IPS DF 4.7 (cell line): ENCODE measurements around the gene NLRC5.
"Not testable (repeated sequence)": the region's sequence is repeated elsewhere in the genome, so short reads cannot be mapped to it uniquely, and the experiment has no call there.

Experiments used
- DNase-seq: peaks from one replicate; pipeline ENCODE4 v3.0.0-alpha.2; 2013; ENCODE audit warnings: low spot score; ENCODE audit errors: extremely low read depth

NLRC5 gene

GRCh38 chr16:56960681-56961281, 28.6 kb upstream of the NLRC5 start:
- DNase-seq: no peak

- no peak for DNase-seq
Observed at GRCh38 chr16:56961386-56961785, 28.0 kb upstream of the NLRC5 start.

GRCh38 chr16:56961851-56962281, 27.5 kb upstream of the NLRC5 start, which contains the start of gene CETP:
CETP (plus strand) TSS chr16:56961950; CDS start chr16:56961980, 30 bp downstream.
- no peak for DNase-seq

- DNase-seq: peak; percentile 84
Observed at GRCh38 chr16:56964243-56965148, 24.9 kb upstream of the NLRC5 start.

- DNase-seq: no peak
Observed at GRCh38 chr16:56965149-56966092, 23.9 kb upstream of the NLRC5 start.

GRCh38 chr16:56966093-56966475, 23.3 kb upstream of the NLRC5 start:
- no peak for DNase-seq

- DNase-seq: no peak
Observed at GRCh38 chr16:56967733-56968132, 21.6 kb upstream of the NLRC5 start.

- DNase-seq: no peak
Observed at GRCh38 chr16:56969769-56970168, 19.6 kb upstream of the NLRC5 start.

- DNase-seq: no peak
Observed at GRCh38 chr16:56970934-56971767, 18.2 kb upstream of the NLRC5 start.

- DNase-seq: no peak
Observed at GRCh38 chr16:56971768-56972043, 17.7 kb upstream of the NLRC5 start.

- DNase-seq: no peak
Observed at GRCh38 chr16:56972403-56973293, 16.7 kb upstream of the NLRC5 start.

- DNase-seq: no peak
Observed at GRCh38 chr16:56973294-56973689, 16.1 kb upstream of the NLRC5 start.

- DNase-seq: not testable (repeated sequence)
Observed at GRCh38 chr16:56973899-56974298, 15.5 kb upstream of the NLRC5 start.

GRCh38 chr16:56974549-56975300, 14.6 kb upstream of the NLRC5 start:
- no peak for DNase-seq

- DNase-seq: no peak
Observed at GRCh38 chr16:56975714-56976113, 13.6 kb upstream of the NLRC5 start.

- no peak for DNase-seq
Observed at GRCh38 chr16:56977216-56977615, 12.1 kb upstream of the NLRC5 start.

GRCh38 chr16:56977823-56978430, 11.4 kb upstream of the NLRC5 start:
- no peak for DNase-seq

- DNase-seq: no peak
Observed at GRCh38 chr16:56980201-56980535, 9.2 kb upstream of the NLRC5 start.
